Measurements from ENCODE around the gene STPG1.
"Not testable (repeated sequence)": the region's sequence is repeated elsewhere in the genome, so short reads cannot be mapped to it uniquely, and the experiment has no call there.

The STPG1 gene, protein sequence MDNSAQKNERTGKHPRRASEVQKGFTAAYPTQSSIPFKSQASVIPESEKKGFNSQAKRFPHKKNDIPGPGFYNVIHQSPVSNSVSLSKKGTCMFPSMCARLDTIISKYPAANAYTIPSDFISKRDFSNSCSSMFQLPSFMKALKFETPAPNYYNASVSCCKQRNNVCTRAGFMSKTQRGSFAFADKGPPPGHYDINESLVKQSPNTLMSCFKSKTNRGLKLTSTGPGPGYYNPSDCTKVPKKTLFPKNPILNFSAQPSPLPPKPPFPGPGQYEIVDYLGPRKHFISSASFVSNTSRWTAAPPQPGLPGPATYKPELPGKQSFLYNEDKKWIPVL

DNA sequence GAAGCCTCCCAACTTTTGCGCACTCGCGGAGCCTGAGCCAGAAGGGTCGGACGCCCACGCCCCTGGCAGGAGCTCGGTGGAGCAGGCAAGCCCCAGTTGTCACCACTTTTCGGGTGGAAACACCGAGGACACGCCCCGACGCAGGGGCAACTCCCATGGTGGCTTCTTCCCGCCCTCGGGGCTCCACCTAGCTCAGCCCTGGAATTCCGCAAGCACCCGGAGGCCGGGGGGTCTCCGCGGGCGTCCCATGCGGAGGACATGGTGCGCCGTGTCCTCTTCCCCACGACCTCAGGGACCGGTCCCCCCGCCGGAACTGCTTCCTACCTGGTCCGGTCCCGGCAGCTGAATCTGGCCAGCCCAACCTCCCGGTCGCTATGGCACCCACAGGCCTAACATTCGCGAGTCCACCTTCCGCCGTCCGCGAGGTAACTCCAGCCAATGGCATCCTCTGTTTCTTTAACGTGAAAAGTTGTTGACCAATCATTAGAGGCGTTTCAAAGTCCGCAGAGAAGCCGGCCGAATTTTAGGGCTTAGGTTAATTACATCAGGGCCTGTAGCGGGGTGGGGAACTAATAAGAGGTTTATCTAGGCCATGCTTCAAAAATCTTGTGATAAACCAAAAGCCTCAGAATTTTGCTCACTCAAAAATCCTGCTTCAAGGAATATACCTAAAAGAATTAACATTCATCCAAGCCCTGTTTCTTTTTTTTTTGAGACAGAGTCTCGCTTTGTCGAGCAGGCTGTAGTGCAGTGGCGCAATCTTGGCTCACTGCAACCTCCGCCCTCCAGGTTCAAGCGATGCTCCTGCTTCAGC lies at the start of gene STPG1:
TSS of gene STPG1 (minus strand) at position 433 of the 814 bp plus-strand sequence. CDS start 12,394 bp downstream, outside the sequence.
- peak; percentile 82 for DNase-seq

- not testable (repeated sequence) for DNase-seq
Measured at GRCh38 chr1:24462128-24462527, 48.5 kb upstream of the STPG1 start.

DNA sequence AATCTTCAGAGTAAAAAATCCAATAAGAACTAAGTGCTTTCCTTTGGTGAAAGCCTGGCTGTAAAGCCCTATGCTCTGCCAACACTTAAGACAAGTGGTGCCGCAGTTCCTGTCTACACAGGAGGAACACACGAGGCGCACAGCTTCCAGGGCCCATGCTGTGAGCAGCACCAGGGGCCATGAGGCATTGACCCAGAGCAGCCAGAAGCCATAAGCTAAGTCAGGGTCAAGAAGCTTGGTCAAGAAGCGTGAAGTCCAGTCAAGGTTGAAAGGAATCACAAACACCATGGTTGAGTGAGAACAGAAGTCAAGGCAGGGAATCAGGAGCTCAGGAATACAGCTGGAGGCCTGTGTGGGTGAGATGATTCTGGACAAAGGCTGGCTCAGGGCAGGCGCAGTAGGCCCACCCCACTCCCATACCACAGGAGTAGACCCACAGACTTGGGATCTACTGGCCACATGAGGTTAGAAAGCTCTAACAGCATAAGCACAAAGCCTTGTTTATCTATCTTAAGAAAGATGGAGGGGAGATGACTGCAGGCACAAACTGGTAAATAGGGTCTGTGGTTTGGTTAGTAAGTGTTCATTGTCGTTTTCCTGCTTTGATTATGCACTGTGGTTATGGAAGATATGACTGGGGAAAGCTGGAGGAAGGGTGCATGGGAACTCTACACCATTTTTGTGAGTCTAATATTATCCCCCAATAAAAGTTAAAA lies 46.1 kb upstream of the STPG1 start:
- no peak for DNase-seq

DNA sequence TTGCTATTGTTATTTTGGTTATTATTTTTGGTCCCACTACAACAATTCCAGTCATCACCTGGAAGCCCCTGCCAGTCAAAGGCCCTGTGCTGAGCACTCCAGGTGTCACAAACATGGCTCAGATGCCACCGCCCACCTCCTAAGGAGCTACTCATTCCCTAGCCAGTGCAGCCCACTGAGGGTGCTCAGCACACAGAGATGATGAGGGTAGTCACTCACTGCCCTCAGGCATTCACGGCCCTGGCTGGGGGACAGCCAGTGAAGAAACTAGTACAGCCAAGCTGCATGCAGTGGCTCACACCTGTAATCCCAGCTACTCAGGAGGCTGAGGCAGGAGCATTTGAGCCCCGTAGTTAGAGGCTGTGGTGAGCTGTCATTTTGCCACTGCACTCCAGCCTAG lies 44.3 kb upstream of the STPG1 start:
- DNase-seq: no peak

DNA sequence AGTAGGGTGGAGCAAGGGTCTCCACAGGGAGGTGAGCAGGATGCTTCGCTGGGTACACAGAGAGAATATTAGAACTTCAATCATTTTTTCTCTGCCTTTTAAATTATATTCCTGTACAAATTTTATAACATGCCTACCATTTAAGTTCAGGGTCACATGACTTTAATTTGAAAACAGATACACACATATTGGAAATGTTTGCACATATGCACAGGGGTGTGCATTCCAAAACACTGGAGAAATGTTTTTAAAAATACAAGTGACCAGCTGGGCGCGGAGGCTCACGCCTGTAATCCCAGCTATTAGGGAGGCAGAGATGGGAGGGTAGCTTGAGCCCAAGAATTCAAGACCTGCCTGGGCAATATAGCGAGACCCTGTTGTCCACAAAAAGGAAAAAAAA lies 41.7 kb upstream of the STPG1 start:
- DNase-seq: no peak

DNA sequence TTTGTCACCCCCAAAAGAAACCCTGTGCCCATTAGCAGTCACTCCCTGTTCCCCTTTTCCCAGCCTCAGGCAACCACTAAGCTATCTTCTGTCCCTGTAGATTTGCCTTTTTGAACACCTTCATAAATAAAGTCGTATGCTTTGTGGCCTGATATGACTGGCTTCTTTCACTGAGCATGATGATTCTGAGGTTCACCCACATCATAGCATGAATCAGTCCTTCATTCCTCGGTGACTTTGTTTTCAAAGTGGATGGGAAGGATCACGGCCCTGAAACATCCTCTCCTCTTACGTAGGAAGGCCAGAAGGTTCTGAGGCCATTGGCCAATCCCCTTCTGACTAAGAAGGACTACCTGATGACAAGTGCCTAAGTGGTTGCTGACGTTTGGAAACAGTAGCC lies 41.1 kb upstream of the STPG1 start:
- no peak for DNase-seq

- DNase-seq: no peak
Measured at GRCh38 chr1:24452922-24453485, 39.4 kb upstream of the STPG1 start.

GRCh38 chr1:24451746-24452145 lies 38.2 kb upstream of the STPG1 start:
- no peak for DNase-seq

GRCh38 chr1:24450857-24451397 lies 37.3 kb upstream of the STPG1 start:
- DNase-seq: no peak

DNA sequence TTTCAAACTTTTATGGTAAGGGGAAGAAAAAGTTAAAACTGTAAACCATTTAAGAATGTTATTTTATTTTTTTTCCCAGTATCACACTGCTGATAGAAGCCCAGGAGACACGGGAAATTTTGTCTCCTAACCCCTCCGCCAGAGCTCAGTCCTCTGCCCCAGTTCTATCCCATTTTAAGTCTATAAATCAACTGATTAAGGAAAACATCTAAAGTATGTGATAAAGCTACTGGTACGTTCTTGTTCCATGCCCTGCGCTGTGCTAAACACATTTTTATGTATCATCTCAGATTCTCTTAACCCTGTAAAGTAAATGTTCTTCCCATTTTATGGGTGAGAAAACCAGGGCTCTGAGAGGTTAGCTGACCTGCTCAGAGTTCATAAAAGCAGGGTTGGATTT lies 36.7 kb upstream of the STPG1 start:
- no peak for DNase-seq

DNA sequence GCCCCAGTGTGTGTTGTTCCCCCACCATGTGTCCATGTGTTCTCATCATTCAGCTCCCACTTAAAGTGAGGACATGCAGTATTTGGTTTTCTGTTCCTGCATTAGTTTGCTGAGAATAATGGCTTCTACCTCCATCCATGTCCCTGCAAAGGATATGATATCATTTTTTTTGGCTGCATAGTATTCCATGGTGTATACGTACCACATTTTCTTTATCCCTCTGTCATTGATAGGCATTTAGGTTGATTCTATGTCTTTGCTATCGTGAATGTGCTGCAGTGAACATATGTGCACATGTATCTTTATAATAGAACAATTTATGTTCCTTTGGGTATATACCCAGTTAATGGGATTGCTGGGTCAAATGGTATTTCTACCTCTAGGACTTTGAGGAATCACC lies 32.9 kb upstream of the STPG1 start:
- DNase-seq: not testable (repeated sequence)

DNA sequence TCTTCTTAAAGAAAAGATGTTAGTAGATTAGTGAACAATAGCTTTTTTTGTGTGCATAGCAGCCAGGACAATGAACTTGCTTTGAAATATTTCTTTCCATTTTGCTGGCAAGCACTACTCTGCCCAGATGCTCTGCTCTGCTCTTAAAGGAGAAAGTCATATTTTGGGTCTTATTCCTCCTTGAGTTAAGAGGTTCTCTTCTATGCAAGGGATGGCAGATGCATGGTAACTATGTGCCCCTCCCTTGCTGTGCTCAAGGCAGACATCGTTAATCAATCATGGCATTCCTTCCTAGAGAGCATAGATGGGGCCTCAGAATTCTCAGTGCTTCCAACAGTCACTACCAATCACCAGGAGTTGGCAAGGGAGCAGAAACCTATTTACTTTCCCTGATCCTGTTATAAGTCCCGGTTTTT lies 29.7 kb upstream of the STPG1 start:
- no peak for DNase-seq

DNA sequence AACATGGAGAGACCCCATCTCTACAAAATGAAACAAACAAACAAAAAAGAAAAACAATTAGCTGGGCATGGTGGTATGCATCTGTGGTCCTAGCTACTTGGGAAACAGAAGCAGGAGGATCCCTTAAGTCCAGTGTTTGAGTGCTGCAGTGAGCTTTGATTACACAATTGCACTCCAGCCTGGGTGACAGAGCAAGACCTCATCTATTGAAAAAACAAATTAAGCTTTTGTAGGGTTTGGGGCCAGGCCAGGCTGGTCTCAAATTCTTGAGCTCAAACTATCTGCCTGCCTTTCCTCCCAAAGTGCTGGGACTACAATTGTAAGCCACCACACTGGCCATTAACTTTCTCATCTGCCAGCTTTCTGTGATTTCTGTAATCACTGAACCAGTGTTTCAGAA lies 29.2 kb upstream of the STPG1 start:
- no peak for DNase-seq

GRCh38 chr1:24441996-24442668 lies 28.6 kb upstream of the STPG1 start:
- DNase-seq: no peak

- DNase-seq: no peak
Measured at GRCh38 chr1:24441480-24441879, 27.9 kb upstream of the STPG1 start.

DNA sequence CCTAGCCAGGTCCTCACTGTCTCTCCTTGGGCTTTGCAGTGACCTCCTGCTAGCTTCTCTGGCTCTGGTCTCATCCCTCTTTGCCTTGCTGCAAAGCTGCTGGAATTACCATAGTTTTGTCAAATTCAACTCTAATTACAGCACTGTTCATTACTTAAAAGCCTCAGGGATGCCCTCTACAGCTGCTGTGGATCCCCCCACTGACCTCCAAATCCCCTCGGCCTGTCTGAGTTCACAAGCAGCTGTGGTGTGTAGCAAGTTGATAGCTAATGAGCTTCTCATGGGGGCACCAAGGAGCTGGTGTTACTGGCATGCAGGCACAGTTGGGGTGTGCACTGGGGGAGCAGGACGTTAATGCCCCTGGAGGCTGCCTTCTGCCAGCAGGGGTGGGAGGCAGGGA lies 26.9 kb upstream of the STPG1 start:
- DNase-seq: no peak

GRCh38 chr1:24438423-24438901 lies 24.9 kb upstream of the STPG1 start:
- DNase-seq: no peak

DNA sequence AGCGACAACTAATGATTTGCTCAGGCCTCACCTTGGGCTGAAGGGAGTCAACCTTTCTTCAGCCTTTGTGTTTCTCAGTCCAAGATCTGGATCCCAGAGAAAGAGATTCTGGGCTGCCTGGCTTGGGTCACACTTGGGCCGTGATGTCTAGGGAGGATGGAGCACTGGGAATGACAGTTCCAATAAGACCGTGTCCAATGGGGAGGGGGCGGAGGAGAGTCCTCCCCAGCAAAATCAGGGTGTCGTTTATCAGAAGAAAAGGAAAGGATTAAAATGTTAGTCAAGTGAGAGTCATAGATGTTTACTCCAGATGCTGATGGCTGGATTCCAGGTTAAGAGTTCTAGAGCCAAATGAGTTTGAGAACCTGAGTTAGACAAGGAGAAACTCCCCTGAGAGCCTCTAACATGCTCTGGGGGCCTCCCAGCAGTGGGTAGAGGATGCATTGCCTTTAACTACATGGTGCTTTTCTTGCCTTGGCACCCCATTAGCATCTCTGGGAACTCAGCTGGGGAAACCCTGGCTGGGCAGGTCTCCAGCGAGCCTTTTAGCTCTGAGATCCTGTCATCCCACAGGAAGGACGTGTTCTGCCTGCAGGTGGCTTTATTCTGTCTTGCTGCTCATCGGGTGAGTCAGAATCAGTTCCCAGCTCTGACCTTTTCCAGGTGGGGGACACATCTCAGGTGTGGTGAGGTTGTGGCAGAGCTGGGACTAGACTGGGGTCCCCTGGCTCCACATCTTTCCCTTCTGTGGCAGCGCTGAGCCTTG lies 24.2 kb upstream of the STPG1 start:
- no peak for DNase-seq

DNA sequence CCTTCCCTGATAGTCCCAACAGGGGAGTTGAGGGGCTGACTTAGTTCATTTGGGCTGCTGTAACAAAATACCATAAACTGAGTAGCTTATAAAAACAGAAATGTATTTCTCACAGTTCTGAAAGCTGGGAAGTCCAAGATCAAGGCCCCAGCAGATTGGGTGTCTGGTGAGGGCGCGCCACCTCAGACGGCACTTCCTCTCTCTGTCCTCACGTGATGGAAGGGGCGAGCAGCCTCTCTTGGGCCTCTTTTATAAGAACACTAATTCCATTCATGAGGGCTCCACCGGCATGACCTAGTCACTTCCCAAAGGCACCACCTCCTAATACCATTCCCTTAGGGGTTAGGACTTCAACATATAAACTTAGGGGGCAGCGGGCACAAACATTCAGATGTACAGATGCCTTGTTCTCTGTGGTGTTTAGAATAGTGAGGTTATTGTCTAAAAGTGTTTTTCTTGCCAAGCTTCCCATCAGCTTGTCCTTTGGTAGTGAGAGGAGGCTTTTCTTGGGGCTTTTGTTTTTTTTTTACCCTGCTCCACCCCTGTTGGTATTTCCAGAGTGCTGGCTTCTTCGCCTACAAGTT lies 22.3 kb upstream of the STPG1 start:
- no peak for DNase-seq

DNA sequence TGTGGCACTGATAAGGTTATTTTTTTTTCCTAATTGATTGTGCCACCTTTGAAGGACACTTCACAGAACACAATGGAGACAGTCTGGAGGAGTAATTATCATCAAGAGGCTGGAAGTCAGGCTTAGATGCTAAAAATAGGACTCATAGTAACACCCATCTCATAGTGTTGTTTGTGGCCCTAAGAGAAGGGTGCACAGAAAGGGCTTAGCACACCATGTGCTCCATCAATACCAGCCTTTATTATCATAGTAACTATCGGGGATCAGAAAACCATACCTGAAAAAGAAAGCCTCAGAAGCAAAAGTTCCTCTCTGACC lies 13.9 kb upstream of the STPG1 start:
- DNase-seq: no peak

All from T1000 (cell line).